Stimulated activated CD4-positive, alpha-beta T cell treated with anti-CD3 and anti-CD28 coated beads, Interleukin-12 subunit alpha, Interleukin-12 subunit beta, amount 100 ng/mL, for 4 hours (primary cell): Measurements from ENCODE around the gene SPECC1.
A peak's percentile ranks its signal among the peaks of the same experiment; 100 is the strongest.
"Not testable (repeated sequence)": the region's sequence is repeated elsewhere in the genome, so short reads cannot be mapped to it uniquely, and the experiment has no call there.

Experiments used
- DNase-seq: peaks from one replicate; pipeline ENCODE4 v3.0.0-alpha.2; 2020

The SPECC1 gene

DNA sequence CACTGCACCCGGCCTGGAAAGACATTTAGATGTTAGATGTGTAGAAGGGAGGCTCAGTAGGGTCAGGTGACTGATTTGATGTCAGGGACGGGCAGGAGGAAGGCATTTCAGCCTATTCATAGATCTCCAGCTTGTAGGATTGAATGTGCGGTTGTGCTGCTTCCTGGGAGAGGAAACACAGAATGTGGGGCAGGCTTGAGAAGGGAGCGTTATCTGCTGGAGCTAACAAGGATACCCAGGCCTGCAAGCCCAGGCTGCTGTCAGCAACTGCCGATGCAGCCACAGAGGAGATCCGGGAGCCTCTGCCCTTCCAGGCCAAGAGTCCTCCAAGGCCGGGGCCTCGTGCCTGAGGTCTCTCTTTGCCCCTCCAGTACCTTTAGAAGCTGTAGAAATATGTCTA is 205.6 kb downstream of the SPECC1 start:
- no peak for DNase-seq

DNA sequence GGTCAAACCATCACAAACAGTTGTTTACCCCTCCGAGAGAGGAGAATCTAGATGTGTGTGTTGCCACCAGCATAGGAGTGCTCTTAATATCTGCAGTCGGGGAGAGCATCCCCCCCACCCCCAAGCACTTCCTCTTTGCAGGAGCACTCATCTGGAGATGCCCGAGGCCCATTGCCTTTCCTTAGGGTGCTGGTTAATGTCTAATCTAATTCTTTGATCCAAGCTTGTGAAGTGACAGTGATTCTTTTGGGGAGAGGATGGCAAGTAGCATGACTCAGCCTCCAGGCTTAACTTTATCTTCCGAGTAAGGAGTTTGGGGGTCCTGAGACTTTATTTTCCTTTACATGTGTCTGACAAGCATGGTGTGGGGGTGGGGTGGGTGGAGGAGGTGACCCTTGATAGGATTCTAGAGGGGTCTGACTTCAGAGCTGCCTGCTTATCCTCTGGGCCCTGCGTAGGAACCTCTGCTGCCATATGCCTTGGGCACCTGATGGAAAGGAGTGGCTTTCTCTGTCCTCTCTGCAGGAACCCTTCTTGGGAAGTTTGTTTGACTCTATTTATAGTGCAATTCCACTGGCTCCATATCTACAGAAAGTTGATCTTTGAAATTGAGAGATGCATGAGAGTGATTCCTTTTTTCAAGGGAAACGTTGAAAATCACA is 207.1 kb downstream of the SPECC1 start:
- DNase-seq, result no peak

- DNase-seq, result no peak
Observed at GRCh38 chr17:20216853-20217252, 207.7 kb downstream of the SPECC1 start.

DNA sequence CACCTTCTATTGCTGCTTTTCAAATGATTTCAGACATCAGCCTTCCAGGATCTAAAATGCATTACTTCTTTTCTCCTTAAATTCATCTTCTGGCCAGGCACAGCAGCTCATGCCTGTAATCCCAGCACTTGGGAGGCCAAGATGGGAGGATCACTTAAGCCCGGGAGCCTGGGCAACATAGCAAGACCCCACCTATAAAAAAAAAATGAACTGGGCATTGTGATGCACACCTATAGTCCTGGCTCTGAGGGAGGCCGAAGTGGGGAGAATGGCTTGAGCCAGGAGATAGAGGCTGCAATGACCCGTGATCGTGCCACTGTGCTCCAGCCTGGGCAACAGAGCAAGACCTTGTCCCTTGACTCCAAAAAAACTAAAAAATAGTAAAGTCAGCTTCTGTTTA is 208.5 kb downstream of the SPECC1 start:
- no peak for DNase-seq

- DNase-seq, result no peak
Observed at GRCh38 chr17:20218272-20218671, 209.1 kb downstream of the SPECC1 start.

GRCh38 chr17:20223808-20224328 is 214.7 kb downstream of the SPECC1 start:
- no peak for DNase-seq

DNA sequence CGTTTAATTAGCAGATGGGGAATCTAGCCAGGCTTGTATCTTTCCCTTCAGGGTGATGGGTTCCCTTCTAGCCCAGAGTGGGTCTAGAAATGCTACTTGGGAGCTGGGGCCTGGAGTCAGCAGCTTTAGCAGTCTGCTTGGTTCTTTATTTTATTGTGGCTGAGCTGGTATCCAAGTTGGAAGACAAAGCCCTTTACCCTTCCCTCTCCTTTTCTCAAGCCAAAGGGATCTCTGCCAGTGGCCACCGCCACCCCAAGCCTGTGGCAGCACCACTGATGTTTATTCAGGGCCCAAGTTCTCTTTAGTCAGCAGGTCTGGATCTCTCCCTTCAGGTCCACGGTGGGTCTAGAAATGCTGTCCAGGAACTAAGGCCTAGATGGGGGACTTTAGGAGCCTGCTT is 215.2 kb downstream of the SPECC1 start:
- DNase-seq, result no peak

GRCh38 chr17:20225162-20226115 is 216.3 kb downstream of the SPECC1 start:
- no peak for DNase-seq

GRCh38 chr17:20226814-20227482 is 217.8 kb downstream of the SPECC1 start:
- peak; percentile 75 for DNase-seq

GRCh38 chr17:20227720-20228370 is 218.7 kb downstream of the SPECC1 start:
- DNase-seq, result not testable (repeated sequence)

DNA sequence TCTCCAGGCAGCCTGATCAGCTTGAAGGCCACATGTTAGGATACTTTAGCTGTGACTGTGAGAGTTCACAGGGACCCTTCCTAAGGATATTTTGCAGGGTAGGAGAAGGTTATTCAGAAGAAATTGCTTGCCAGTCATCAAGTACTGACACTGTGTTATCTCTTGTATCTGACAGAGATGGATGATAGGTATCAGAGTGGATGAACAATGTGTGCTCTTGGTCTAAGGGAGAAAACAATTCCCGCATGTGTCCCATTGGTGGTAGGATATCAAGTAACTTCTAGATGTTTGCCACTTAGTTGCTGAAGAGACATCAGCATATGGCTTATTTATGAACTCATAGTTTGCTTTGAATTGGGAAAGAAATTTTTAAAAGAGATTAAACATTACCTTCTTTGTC is 219.3 kb downstream of the SPECC1 start:
- DNase-seq, result no peak

GRCh38 chr17:20228860-20229259 is 219.7 kb downstream of the SPECC1 start:
- DNase-seq, result no peak

DNA sequence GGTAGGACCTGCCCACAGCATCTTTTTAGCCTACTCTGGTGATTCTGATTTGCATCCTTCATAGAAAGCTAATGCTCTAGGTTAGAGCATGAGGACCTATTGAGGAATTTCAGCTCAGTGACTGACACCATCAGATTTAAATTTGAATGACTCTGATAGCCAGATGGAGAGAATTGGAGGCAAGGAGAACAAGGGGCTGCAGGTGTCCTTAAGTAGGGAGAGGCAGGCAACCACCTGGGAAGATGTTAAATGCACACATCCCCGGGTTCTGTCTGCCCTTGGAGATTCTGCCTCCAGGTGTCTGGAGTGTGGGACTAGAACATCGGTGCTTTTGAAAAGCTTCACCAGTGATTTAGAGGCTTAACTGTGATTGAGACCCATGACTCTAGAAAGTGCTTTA is 221.8 kb downstream of the SPECC1 start:
- DNase-seq, result no peak

DNA sequence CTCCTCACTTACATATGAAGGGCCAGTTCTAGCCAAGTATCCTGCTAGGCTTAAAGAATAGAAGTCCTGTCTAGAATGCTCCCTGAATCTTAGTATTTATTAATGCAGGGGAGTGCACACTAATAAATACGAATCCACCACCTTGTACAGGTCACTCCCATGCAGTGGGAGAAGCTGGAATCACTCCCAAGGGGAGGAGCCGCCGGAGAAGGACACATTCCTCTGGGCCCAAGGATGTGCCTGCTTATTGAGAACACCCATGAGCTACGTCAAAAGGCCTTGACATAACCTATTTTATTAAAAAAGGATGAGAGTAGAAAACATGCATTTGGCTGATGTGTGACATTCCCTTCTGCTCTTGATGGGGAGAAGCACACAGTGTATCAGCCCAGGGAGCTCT is 223.5 kb downstream of the SPECC1 start:
- DNase-seq, result no peak

- peak; percentile 26 for DNase-seq
Observed at GRCh38 chr17:20234276-20234675, 225.1 kb downstream of the SPECC1 start.

DNA sequence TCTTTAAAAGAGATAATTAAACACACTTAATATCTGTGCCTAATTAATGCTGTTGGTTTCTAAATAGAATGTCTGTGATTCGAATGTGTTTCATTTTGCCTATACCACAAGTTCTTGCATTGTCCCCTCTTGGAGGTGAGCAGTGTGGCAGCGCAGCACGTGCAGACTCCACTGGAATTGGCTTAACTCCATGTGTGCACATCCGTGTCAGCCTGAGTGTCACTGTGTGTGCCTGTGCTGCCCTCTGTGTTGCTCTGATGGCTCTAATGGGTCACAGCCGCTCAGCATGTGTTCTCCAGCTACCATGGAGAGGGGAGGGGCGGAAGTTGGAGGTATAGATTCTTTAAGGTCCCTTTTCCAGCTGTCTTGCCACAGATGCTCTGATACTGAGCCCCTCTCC is 226.6 kb downstream of the SPECC1 start:
- DNase-seq, result no peak

DNA sequence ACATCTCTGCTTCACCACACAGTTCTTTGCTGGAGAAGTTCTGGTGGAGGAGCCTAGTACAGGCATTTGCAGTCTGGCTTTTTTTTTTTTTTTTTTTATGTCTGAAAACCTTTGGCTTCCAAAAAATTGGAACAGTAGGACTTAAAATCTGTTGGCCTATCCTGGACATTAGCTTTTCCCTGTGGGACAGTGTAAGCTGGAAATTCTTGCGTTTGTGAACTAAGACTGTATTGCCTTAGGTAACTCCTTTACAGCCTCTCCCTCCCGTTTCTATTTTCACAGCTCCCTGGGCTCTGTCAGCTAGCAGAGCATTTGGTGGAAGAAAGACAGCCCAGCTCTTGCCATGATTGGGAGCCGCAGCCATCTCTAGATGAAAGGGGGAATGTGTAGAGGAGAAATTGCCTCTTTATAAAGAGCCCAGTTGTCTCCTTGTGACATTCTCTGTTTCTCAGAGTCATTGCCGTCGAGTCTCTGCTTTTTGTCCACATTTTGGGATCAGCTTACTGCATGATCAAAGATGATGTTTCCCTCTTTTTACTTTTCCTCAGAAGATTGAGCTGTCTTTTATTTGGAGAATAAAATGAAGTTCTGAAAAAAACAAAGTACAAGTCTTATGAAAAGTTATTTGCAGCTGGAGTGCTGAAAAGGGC is 227.5 kb downstream of the SPECC1 start:
- no peak for DNase-seq

DNA sequence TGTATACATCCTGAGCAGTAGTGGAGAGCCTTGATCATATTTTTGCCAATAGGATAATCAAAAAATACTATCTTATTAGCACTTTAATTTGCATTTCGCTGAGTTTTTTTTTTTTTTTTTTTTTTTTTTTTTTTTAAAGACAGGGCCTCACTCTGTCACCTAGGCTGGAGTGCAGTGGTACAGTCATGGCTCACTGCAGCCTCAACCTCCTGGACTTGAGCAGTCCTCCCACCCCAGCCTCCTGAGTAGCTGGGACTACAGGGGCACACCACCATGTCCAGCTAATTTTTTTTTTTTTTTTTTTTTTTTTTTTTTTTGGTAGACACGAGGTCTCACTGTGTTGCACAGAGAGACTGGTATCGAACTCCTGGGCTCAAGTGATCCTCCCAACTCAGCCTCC is 230.6 kb downstream of the SPECC1 start:
- not testable (repeated sequence) for DNase-seq

- no peak for DNase-seq
Observed at GRCh38 chr17:20241855-20242254, 232.7 kb downstream of the SPECC1 start.

GRCh38 chr17:20242271-20242670 is 233.1 kb downstream of the SPECC1 start:
- DNase-seq, result no peak

GRCh38 chr17:20243524-20243923 is 234.4 kb downstream of the SPECC1 start:
- no peak for DNase-seq

GRCh38 chr17:20244671-20245070 is 235.5 kb downstream of the SPECC1 start:
- DNase-seq, result no peak
